Occipital lobe (tissue), 2 donors: ENCODE measurements around the gene NOM1. TPM values are rescaled to one million over a fixed set of nuclear protein-coding genes. Genes with fewer than 3 reads are reported as not detected.

Experiments
- DNase-seq: peaks from one replicate; lab custom pipeline; 2025; lab: John Stamatoyannopoulos, UW
- total RNA-seq: library from RNA; depleted of rRNA; stranded (reverse); fragments of >200 nt; gene quantifications from one replicate; pipeline ENCODE4 v1.2.3, GENCODE V29; 2014

NOM1 gene
- total RNA-seq, 1 donor from 2014 or later: 27.5 TPM

GRCh38 chr7:157003756-157004520 lies 54.4 kb downstream of the NOM1 start:
- no peak for DNase-seq

DNA sequence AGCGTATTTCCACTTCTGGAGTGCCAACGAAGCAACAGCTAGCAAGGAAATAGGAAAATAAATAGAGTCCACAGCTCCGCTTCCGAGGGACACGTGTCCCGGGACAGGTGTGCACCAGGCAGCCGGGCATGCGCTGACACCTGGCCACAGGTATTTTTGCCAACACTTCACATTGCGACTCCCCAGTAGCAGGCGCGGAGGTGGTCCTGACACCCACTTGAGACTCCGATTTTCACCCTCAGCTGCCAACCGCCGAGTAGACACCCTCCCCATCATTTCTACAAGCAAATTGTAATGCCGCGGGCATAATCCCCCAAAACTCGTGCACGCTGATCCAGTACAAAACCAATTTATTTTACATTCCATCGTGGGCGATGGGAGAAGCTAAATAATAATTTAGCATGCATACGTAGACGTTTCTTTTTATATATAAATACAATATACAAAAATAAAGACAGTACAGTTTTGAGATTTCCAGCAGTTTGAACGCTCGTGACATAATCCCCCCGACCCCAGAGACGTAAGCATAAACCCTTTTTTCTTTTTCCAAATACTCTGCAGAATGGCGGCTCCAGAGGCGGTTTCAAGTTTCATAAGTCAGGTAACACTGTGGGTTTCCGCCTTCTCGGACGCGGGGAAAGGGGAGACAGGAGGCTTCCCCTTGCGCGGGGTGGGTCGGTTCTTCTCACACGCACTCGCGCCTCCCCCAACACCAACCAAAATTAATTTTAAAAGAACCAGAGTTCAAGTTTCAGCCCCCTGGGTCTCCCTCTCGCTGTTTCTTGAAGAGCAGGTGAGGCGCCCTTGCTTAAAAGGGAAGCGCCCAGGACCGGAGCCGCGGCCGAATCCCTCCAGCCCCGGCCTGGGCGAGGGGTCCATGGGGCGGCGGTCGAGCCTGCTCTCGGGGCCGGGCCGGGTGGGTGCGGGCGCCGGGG lies 55.3 kb downstream of the NOM1 start:
- no peak for DNase-seq

GRCh38 chr7:157005456-157006204 lies 56.1 kb downstream of the NOM1 start:
- DNase-seq: no peak

DNA sequence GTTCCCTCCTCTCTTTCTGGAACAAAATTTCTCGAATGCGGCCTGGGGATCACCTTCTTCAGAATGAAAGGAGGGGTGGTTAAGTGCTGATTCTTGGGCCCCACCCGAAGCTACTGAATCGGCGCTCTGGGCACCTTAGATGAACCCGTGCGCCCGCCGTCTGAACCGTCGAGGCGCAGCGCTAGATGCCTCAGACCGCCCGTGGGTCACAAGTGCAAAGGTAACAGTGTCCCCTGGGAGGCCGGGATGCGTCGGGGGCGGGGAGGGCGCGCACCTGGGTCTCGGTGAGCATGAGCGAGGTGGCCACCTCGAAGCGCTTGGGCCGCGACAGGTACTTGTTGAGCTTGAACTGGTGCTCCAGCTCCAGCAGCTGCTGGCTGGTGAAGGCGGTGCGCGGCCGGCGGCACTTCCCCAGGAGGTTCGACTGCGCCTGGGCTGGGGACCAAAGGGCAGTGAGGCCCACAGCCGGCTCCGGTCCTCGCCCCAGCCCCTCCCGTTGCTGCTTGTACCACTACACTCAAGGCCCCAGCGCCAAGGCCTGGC lies 56.8 kb downstream of the NOM1 start:
- no peak for DNase-seq

DNA sequence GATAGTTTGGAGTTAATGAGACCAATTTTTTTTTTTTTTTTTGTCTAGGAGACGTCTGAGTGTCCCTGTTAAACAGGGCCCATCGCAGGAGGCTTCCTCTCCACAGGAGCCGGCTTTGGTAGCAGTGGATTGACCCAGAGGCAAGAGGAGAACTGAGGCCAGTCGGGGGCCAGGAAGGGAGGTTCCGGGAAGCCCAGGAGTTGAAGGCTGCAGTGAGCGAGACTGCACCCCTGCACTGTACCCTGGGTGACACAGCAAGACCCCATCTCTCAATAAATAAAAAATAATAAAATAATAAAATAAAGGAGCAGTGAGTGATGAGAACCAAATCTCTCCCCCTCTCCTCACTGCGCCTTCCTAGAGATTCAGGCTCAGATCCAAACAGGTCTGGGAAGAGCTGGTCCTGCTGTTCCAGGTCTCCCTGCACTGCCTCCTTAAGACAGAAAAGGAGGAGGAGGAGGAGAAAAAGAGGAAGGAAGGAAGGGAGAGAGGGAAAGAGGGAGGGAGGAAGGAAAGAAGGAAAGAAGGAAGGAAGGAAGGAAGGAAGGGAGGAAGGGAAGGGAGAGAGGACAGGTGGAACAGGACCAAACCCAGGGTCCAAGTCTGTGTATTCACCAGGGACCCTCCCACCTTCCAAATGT lies 57.4 kb downstream of the NOM1 start:
- no peak for DNase-seq

DNA sequence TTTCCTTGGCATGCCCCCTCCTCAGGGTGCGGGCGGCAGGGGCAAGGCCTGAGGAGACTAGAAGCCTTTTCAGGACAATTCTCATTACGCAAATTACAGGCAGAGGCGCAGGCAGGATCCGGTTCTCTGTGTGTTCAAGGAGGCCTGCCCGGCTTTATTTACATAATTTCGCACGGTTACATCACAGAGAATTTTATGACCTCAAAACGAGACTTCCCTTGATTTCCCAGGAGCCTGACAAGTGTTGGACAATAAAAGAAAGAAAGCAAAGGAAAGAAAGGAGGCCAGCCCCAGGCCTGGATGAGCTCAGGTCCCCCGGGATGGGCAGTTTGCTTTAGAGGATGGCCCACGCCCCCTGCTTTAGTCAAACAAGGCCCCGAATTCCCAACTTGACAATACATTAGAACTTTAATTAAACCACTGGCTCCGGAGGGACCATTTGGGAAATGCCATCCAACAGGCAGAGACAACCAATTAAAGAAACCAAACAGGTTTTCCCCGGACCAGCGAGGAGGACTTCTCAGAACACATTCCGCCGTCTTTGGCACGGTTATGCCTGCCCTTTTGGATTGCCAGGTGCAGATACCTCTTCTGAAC lies 58.1 kb downstream of the NOM1 start:
- no peak for DNase-seq

DNA sequence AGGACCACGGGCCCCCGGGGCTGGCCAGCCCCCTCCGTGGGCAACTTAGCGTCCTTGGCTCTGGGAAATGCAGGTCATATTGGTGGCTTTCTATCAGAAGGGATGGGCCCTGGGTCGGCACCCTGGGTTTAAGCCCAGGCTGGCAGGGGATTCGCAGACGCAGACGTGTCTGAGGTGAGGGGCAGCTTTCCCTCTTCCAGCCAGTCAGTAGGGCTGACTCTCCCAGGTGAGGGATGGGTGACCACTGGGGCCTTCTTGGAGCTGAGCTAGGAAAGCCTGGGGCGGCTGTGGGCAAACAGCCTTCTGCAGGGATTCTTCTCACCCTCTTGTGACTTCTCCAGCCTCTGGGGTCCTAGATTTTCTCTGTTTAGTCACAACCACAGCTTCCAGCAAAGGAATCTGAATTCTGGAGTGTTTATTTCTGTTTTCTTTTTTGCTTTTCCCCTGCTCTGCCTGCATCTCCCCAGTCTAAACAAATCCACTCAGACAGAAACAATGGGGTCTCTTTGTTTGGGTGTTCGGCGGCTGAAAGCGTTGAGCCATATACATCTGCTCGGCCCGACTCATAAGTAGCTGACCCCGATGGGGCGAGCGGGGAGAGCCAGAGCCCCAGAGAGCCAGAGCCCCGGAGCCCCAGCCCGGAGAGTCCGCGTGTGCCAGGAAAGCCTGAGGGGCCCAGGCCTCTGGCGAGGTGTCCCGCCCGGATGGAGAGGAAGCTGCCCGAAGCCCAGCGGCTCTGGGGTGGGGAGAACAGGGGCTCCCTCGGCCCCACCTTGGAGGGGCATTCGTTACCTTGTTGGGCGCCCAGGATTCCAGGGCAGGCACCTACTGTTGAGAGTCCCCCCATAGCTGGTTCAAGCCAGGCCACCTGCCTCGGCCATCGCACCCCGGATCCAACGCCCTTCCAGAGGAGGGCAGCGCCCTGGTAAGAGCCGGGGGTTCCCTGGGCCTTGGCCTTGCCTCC lies 59.0 kb downstream of the NOM1 start:
- no peak for DNase-seq

GRCh38 chr7:157009170-157009777 lies 59.8 kb downstream of the NOM1 start:
- DNase-seq: no peak

GRCh38 chr7:157009778-157010587 lies 60.5 kb downstream of the NOM1 start:
- DNase-seq: no peak

DNA sequence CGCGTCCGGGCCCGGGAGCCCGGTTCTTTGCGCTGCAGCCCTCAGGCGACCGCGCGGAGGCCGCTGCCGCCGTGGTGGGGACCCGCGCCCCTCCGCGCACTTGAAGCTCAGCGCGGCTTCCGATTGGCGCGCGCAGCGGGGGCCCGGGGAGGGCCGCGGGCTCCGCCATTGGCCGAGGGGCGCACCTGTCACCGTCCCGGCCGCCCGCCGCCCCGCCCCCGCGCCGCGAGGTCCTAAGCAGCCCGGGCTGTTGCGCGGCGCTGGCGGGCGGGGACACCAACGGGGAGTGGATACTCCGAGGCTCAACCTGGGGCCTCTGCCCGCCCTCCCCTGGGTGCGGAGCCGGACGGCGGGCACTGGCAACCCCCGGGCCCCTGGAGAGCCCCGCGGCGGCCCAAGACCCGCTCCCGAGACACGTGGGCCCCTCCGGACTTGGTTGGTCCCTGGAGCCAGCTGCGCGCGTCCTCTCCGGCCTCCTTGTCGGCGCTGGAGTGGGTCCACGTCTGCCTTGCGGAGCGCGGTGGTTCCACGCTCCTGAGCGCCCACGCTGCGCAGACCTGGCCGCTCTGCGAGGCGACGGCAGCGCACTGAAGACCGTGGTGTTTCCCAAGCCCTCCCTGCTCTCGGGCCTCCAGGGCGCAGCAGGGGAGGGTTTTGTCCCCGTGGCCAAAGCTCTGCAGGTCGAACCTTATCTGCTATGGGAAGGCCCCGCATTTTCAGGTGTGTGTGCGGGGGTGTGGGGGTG lies 61.2 kb downstream of the NOM1 start, which contains the start of gene MNX1:
MNX1 (minus strand) TSS at position 76 of the 745 bp plus-strand sequence. CDS start 313 bp downstream, outside the sequence.
- no peak for DNase-seq

DNA sequence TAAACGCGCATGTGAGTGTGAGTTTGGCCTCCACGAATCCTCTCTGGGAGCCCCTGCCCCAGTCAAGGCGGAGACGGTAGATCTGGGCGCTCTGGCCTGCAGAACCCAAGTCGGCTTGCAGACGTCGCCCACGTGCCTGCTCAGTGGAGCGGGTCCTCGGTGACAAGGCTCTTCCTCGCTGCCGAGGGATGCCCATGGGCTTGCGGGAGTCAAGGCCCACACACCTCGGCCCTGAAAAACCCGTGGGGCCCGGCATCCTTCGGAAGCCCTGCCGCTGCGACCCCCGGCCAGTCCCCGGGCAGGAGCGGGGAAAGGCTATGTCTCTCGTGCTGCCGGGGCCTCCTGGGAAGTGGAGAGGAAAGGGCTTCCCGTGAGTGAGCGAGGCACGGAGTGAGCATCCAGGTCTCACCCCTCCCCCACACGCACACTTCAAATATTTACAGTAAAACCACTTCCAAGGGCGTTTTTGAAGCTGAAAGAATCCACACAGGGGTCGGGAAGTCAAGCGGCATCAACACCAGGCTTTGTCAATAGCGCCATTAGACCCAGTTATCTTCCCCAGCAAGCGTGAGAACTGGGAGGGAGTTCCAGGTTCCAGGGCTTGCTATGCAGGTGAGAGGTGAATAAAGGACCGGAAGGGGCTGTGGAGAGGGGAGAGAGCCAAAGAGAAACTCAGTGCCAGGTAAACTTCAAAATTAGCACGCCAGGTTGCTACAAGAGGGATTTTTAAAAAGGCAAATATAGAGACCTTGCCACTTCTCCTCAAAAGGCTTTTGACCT lies 62.0 kb downstream of the NOM1 start:
- no peak for DNase-seq

- DNase-seq: no peak
Measured at GRCh38 chr7:157012113-157012547, 62.6 kb downstream of the NOM1 start.

- DNase-seq: no peak
Measured at GRCh38 chr7:157013101-157013500, 63.6 kb downstream of the NOM1 start.

DNA sequence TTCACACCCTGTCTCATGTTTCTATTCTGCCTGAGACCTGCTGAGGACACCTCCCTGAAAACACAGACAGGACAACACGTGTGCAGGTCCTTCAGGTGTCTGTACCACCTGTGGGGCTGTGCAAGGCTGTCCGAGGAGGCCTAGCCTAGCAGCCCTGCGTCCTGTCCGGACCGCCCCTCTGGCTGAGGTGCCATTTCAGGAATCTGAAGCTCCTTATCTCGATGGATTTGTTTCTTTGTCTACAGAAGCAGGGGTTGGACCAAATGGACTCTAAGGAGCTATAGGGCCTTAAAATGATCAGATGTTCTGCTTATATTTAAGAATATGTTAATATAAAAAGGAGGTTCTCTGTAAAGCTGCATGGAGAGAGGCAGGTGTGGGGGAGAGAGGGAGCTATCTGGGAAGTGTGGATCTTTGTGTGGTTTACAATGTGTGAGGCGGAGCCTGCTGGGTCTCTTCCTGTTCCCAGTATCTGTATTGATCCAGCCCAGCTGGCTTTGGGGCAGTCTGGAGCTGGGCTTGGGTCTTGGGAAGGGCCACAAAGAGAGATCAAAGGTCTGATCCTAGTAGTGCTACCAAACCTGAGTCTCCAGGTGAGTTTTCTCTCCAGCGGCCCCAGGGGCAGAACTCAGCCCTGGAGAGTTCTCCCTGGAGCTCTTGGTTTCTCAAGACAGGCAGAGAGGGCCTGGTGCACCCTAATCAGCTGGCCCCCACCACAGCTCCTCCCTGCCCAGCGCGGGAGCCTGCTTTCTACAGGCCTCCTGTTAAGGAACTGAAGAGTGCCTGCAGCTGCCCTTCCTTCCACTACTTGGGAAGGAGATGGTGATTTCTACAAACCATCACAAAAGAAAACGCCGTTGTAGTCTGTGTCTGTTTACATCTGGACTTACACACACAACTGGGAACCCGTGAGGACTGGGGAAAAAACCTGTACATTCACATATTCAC lies 64.4 kb downstream of the NOM1 start:
- no peak for DNase-seq
